HG03575 (cell line): Measurements from ENCODE around the gene LRRC47.

Experiments used
- ATAC-seq: cut with Tn5 transposase; IDR thresholded peaks from one replicate; pipeline ENCODE4 v1.9.1; 2021; ENCODE audit not compliant: unreplicated experiment, insufficient number of reproducible peaks, low FRiP score; ENCODE audit errors: extremely low read depth

LRRC47 gene

DNA sequence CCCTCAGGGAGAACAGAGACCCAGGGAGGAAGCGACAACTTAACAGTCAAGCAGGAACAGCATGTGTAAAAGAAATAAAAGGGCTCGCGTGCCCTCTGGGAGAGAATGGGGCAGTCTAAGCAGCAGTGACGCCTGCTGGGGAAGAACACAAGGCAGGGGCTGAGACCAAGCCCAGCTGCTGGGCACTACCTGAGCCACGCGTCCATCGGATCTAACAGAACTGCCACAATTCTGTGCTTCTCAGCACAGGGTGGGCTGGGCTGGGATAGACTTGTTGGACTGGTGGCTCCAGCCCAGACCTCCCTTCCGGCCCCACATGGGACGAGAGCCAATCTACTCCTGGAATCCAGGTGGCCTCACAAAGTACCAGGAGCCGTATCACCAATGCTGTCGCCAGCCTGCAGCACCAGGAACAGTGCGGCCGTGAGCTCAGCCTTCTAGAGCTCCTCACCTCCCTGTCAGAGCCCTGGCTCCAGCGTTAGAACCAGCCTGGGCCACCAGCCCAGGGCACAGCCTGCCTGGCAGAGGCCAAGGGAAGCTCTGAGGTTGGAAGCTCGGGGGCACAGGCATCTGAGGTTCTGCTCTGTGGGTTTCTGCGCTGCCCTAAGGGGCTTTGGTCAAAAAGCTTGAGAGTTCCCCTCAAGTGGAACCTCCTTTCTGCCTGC lies 7.4 kb downstream of the LRRC47 start:
- no peak for ATAC-seq

DNA sequence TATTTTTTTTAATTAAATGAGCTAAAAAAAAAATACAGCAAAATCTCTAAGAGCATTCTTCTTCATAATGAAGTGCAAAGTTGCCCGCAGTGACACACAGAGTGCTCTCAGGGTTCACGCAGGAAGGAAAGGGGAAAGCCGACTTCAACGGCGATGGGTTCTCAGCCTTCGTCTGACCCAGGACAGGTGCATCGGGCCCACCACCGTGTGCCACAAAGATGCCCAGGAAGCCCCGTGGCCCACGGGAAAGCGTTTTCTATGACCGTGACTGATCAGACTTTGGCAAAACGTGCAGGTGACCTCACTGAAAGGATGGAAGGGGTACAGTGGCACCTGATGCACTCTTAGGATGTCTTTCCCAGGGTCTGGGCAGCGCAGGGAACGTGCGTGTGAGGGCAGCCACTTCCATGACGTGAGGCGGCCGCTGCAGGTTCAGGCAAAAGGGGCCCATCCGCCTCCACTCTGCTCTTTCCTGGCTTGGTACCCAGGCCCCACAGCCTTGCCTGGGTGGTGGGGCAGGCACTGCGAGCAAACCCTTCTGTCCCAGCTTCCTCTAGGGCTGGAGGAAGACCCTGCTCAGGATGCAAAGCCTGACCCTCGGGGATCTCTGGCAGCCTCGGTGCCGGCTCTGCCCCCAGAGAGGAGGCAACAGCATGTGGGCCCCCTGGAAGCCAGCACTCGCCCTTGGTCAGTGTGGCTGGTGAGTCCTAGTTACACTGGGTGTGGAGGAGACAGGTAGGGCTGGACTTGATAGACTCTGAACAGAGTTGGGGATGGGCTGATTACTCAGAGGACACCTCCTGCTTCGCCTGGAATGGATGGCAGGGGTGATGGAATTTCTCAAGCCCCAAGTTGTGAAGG lies 8.3 kb downstream of the LRRC47 start:
- ATAC-seq: no peak

DNA sequence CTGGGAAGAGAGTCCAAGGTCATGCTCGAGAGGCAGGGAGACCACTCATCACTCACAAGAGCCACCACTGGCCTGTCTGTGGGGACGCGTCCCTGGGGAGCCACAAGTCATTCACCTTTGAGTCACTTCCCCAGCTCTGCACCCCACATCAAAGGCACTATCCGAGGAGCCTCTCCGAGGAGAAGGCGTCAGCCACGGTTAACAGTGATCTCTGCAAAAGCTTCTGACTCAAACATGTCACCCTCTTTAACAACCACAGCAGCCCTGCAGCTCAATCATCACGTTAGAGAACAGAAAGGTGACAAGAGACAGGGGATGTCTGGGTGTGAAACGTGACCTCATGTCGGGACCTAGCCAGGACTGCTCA lies 9.0 kb downstream of the LRRC47 start:
- ATAC-seq: no peak

DNA sequence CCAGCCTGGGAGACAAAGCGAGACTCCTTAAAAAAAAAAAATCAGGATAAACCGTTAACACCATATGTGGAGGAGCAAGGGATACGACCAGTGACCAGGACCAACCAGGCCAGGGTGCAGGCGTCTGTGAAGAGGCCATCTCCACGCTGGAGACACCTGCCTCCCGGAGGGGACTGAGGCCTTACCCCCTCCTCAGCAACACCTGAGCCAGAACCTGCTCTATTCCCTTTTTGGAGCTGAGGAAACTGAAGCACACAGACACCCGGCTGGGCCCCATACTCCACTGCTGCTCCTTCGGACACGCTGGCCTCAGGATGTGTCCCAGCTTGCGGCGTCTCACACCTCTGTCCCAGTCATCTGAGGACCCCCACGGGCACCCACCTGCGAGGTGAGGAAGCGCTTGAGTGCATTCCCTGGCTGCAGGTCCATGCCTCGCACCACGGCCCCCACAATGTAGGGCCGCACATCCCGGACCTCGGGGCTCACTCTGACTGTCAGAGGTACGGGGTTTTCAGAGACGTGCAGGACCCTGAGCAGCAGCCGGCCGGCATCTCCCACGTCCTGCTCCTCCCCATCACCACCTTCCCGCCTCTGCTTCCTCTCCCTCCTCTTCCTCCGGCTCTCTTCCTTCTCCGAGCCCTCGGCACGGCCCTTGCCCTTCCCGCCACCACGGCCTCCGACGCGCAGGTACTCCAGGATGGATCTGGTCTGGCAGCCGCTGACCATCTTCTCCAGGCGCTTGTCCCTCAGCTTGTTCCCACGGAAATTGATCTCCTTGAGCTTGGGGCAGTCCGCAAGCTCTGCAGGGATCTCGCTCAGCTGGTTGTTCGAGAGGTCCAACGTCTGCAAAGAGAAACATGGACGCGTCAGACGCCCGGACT lies 9.6 kb downstream of the LRRC47 start:
- ATAC-seq: no peak

DNA sequence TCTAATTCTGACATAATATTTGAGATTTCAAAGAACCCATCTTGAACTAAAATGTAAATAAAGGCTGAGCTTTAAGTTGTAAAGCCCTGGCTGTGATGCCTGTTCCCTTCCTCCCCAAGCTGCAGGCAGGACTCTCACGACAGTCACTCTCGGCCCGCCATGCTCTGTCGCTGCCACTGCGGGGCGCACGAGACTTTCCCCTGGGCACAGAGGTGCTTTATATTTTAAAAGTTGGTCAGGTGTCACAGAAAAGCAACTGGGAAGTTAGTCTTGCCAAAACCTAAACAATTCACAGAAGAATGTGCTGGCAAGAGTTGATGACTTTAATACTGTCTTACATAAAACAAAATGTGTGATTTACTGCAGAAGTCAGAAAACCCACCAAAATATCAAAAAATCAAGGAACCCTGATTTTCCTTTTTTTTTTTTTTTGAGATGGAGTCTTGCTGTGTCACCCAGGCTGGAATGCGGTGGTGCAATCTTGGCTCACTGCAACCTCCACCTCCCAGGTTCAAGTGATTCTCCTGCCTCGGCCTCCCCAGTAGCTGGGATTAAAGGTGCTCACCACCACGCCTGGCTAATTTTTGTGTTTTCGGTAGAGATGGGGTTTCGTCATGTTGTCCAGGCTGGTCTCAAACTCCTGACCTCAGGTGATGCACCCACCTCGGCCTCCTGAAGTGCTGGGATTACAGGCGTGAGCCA lies 10.7 kb downstream of the LRRC47 start:
- ATAC-seq: no peak

DNA sequence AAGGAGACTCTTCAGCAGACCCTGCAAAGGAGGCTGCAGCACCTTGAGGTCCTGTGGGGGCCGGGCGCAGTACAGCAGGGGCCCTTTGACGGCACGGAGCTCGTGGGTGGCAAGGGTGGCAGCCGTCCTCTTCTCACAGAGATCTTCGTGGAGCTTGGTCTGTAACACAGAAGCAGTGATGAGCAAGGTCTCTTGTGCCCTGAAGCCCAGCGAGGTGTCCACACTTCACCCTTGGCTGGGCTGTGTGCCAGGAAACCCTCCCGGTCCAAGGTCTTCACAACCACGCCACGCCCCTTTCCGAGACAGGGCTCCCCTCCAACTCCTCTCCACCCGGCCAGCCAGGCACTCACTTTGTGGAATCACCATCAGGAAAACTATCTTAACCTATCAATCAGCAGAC lies 11.3 kb downstream of the LRRC47 start:
- ATAC-seq: no peak

DNA sequence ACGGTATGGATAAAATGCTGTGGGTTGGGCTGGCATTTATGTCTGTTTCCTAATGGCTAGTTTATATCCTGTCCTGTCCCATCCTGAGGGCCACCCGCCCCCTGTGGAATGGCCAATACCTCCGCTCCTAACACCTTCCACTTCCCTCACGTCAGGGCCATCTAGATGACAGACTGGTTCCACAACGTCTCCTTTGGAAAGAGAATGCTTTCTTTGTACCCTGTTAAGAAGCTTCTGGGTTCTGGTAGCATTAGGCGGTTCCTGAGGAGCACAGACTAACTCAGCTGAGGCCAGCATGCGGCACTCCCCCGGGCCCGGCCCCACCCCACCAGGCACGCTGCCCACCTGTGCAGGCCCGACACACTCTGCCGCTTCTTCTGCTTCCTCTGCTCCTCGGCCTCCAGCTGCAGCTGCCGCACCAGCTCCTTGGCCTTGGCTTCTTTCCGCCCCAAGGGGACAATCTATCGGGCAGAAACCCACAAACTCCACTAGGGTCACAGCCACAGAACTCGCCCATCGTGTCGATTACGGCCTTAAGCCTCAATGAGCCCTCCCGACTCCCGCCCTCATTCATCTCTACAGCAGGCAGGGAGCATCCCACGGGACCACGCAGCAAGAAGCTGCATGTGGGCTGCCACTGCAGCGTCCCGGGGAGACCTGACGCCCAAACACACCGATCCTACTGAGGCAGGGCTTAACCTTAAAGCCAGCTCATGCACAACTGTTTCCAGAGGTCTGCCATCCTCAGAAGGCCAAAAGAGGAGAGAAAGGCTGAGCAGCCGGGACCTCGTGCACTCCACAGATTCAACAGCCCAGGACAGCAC lies 12.4 kb downstream of the LRRC47 start:
- ATAC-seq: no peak

DNA sequence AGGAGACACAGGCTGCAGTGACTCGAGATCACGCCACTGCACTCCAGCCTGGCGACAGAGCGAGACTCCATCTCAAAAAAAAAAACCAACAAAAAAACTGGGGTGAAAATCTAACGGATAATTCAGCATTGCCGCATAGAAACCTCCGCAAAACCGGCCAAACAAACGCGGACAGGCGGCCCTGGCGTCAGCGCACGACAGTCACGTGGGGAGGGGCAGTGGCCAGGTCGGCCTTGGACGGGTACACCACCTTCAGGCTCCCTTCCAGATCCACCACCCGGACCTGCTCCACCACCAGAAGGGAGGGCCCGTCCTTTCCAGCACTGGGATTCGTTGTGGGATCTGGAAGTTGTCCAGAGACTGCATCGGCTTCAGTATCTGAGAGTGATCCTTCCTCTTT lies 15.4 kb downstream of the LRRC47 start:
- ATAC-seq: no peak

DNA sequence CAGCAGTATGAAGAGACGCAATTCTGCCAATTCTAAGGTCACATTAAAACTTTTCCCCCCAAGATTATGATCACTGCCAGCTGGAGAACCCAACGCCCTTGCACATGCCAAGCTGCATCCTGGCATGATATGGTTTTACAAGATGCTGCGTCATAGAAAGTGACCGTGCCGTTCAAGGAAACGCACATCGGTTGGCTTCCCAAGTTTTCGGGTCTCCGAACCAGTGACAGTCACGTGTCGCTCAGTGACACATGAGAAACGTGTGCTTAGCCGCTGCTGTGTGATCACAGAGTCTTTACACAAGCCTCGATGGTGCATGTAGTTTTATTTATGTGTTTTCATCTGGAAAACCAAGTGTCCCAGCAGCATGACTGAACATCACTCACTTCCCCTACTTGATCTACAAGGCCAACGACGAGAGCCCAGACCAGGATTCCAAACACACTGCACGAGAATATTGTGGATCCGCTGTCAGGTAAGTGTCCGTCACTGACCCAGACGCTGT lies 16.3 kb downstream of the LRRC47 start:
- no peak for ATAC-seq

DNA sequence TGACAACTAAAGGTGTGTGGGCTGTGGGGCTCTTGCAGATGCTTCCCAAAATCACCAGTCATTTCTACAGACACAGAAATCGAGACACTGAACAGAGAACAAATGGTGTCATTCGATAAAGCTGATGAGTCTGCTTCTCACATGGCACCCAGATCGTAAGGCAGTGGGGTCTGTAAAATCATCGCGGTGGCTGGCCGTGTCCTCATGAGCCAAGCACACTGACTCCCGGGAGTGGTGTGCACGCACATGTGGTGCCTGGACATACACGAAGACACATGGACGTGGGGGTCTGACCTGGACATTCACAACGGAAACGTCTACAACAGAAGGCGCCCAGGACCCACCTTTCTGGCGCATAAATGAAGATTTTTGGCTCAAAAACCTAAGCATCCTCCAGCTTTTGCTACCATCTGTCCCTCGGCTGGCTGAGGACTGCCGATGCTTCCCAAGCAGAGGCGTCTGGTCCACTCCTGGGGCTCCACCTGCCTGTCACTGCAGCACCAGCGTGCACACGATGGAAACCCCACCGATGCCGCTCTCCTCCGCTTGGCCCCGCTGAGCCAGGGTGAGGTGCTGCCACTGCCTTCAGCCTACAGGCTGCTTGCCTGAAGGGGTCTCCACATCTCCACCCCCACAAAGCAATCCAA lies 16.9 kb downstream of the LRRC47 start:
- ATAC-seq: no peak

DNA sequence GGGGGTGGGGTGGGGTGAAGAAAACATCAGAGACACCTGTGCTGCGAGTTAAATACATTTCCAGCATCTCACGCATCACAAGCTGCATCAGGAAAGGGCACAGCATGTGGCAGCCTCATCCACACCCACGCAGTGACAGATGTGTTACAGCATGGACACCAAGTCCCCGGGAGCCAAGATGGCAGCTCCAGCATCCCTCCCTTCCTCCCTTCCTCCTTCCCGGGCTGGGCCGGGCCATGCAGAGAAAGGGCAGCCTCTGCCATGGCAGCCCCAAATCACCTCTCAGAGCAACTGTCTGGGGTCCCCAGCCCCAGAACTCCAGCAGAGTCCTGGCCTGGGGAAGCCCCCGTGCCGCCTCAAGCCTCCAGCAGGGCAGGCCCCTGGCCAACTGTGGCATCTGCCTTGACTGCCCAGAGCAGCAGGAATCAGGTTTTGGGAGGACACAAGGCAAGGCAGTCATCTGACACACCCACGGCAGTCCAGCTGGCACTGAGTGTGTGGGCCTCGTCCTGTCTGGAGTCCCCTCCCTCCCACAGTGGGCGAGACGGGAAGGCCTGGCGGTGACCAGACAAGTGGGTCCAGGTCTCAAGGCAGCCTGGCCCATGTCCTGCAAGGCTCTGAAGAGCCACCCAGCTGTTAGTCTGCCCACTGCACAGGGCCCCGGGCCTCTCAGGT lies 17.6 kb downstream of the LRRC47 start:
- ATAC-seq: no peak

DNA sequence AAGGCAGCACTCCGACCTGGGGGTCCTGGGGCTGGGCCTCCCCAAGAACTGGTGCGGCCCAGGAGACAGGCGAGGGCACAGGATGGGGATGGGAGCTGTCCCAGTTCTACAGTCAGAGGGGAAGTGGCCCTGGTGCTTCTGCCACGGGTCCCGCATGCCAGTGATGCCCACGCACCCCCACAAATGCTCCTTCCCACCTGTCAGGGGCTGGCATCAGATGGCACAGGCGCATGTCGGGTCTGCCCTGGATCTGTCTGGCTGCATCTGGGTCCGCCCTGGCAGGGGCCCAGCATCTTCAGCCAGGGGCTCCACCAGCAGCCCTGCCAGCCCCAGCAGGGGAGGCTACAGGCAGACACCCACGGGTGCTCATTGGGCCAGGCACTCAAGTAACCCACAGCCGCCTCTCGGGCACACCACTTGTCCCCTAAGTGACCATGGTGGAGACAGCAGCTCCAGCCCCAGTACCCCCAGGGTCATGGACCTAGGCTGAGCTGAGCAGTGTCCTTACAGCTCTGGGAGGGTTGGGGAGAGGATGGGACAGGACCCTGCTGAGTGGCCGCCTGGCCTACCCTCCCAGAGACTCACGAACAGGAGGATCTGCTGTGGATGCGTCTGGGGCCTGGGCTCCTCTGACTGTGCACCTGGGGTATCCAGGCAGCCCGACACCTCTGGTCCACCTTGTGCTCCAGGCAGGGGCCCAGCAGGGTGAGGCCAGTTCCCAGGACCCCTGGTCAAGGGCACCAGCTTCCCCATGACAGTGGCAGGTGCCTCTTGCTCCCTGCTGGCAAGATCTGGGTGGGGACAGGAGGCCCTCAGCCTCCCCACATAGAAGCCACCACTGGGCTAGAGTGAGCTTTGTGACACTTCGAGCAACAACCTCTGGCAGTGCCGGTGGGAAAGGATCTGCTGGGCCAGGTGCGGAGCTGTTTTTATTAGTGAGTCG lies 18.4 kb downstream of the LRRC47 start:
- no peak for ATAC-seq

DNA sequence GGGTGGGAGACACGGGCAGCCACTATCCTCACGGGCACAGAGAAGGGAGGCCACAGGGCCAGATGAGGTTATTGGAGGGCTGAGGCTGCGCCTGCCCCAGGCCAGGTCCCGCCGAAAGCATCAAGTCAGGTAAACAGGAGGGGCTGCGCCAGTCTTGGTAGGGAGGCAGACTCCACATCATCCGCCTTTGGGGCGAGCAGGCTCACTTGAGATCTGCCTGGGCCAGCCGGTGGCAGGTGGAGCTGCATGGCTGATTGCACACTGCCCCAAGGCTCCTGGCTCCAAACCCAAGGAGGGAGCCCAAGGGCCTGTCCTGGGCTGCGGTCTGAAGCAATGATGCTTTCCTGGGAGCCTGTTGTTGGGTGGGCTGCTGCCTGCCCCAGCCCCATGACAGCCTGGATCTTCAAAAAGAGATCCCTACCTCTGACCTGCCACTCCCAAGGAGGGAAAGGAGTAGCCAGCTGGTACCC lies 19.2 kb downstream of the LRRC47 start:
- no peak for ATAC-seq

DNA sequence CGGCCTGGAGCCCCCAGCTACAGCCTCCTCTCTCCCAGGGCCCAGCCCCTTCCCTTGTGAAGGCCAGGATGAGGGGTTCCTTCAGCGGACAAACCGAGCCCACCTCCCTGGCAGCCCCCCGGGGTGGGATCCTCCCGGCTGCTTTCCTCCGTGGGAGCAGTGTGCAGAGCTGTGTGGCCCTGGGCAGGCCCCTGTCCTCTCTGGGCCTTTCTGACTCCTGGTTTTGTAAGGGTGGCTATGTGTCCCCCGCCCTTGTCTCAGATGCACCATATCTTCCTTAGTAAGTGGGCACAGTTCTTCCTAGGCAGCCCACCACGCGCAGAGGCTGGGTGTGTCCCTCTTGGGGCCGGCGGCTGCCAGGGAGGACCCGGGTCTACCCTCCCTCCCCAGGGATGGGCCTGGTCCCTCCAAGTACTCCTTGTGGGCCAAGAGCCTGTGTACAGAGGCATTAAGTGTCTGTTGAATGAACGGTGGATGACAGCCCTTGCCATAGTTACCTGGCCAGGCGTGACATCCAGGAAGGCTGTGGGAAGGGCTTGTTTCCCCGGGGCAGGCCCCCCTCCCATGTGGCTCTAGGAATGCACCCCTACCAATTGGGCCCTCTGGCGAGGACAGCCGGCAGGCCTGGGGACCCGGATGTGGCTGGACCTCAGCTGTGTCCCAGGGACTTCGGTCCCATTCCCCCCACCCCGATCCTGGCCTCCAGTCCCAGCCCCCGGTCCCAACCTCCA lies 19.9 kb downstream of the LRRC47 start:
- ATAC-seq: no peak

DNA sequence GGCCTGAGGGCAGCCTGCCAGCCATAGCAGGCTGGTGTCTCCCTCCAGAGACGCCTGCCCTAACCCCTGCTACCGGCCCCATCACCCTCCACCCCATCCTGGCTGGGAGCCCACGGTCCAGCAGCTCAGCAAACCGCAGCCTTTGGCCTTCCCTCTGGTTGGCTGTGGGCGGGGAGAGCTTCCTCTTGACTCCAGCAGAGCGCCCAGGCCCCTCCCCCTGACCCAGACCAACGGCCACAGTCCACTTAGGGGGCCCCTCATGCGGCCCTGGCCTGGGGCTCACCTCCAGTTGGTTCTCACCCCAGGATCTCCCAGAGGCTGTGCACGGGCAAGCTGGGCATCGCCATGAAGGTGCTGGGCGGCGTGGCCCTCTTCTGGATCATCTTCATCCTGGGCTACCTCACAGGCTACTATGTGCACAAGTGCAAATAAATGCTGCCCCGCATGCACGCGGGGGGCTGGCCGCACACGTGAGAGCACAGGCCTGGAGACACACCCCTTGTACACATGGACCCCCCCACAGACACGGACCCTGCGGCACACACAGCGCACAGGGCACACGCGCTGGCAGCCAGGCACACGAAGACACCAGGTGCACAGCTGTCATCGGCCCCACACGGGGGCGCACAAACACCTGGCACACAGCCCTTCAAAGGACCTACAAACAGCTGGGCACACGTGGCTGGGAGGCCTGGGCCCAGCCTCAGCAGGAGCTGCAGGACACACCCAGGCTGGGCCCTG lies 20.6 kb downstream of the LRRC47 start:
- ATAC-seq: no peak
